Spleen (tissue), 7 donors: ENCODE measurements around the gene PSG1.
"Not testable (repeated sequence)": the region's sequence is repeated elsewhere in the genome, so short reads cannot be mapped to it uniquely, and the experiment has no call there.

ENCODE experiments used
- CTCF ChIP-seq, 11 experiments: fragments of 200-600 bp in 7 of 11; fragments of 450-650 bp in 4 of 11; sonication (generic) in 4 of 11; IDR thresholded peaks in 8 of 11; conservative IDR thresholded peaks in 3 of 11; 1 replicate in 7 of 11; 2 replicates in 4 of 11; pipeline versions ENCODE4 v1.4.0 to v1.8.0; 2016 to 2021; ENCODE audit warnings: antibody characterized with exemption in 11 of 11, inconsistent platforms in 4 of 11, mild to moderate bottlenecking in 1 of 11
- POLR2A ChIP-seq, 3 donors: fragments of 450-650 bp; IDR thresholded peaks; one replicate each; pipeline ENCODE4 v1.5.1; 2017; ENCODE audit warnings: antibody characterized with exemption in 3 of 3, mild to moderate bottlenecking in 1 of 3
- POLR2AphosphoS5 ChIP-seq, 3 donors: sonication (generic); formaldehyde crosslinking; IDR thresholded peaks; one replicate each; pipeline ENCODE4 v1.5.1; 2017; ENCODE audit warnings: antibody characterized with exemption in 3 of 3
- donor health status: DM: no; HTN: no; CAD: no; lungs with moderate emphysema.
- donor health status: DM: no; HTN: no; CAD: no.
- donor health status: DM: no; HTN: no; CAD: no.

DNA sequence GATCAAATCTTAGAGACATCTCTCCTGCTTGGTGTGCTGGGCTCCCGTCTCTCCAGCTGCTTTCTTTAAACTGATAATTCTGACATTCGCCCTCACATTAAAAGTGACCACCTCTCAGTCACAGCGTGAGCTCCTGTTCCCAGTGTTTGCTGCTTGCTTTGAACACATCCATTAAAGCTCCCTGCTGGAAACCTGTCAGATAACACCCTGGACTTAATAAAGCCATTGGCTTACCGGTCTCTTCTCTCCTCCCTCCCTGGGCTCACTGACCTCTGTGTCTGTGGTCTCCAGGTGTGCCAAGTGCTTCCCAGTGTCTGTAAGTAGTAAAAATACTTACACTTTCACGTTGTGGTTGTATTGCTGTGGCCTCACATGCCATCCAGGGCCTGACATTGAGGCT is 2.5 kb upstream of the PSG1 start:
- TF ChIP-seq POLR2A (IDR thresholded peaks at IDR 0.05); CTCF (IDR thresholded peaks at IDR 0.05 in 8 of 11, conservative IDR thresholded peaks at IDR 0.05 in 3 of 11); POLR2AphosphoS5 (IDR thresholded peaks at IDR 0.05): not testable (repeated sequence)
